Esophagus mucosa (tissue), 1 donor: ENCODE results near the gene C6orf47. TPM values are rescaled to one million over a fixed set of nuclear protein-coding genes. Genes with fewer than 3 reads are reported as not detected.

Experiments used
- ATAC-seq: fragments of 200-7000 bp; cut with Tn5 transposase; one replicate; pipeline ENCODE4 v1.9.1; 2020
- total RNA-seq: library from RNA; stranded (reverse); gene quantifications from one replicate; pipeline ENCODE4 v1.2.4, GENCODE V29; 2023
- donor health status: DM: yes; HTN: yes; CAD: no.

Gene C6orf47
- total RNA-seq, 1 donor from 2014 or later = 18.1 TPM

DNA sequence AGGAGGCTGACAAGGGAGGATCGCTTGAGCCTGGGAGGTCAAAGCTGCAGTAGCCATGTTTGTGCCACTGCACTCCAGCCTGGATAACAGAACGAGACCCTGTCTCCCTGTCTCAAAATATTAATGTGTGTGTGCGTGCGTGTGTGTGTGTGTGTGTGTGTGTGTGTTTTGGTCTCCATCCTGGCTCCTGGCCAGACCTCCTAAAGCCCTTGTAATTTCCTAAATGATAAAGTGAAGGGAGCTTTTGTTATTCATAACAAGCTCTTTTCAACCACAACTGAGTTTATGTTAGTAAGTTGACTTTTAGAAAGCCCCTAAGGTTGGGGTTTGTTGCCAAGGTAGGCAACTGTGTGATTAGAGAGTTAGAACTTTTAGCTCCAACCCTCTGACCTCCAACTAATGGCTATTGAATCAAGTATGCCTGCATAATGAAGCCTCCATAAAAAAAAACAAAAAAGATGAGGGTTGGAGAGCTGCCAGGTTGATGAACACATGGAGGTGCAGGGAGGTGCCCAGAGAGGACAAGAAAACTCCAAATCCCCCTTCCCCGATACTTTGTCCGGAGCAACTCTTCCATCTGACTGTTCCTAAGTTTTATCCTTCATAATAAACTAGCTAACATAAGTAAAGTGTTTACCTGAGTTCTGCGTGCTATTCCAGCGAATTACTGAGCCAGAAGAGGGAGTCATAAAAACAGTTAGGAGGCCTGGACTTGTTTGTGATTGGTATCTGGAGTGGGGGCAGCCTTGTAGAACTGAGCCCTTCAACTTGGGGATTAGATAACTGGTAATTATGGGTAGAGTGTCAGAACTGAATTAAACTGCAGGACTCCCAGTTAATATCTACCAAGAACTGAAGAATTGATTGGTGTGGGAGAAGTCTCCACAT lies 50.8 kb downstream of the C6orf47 start:
- ATAC-seq = no peak

Other genes starting within 250 kb of the C6orf47 start
- gene MICB, start 162.6 kb downstream of the C6orf47 start, total RNA-seq = 0.92 TPM
- not detected for gene MCCD1, start 131.8 kb downstream of the C6orf47 start, total RNA-seq
- 174 TPM for gene DDX39B, start 118.8 kb downstream of the C6orf47 start, total RNA-seq
- not detected for gene ATP6V1G2, start 114.2 kb downstream of the C6orf47 start, total RNA-seq
- 13.9 TPM for gene NFKBIL1, start 113.2 kb downstream of the C6orf47 start, total RNA-seq
- not detected for gene LTA, start 88.5 kb downstream of the C6orf47 start, total RNA-seq
- gene TNF, start 85.2 kb downstream of the C6orf47 start, total RNA-seq = 0.24 TPM
- 1.1 TPM for gene LTB, start 78.4 kb downstream of the C6orf47 start, total RNA-seq
- gene LST1, start 74.5 kb downstream of the C6orf47 start, total RNA-seq = 2.4 TPM
- 0.28 TPM for gene NCR3, start 67.8 kb downstream of the C6orf47 start, total RNA-seq
- 3.3 TPM for gene AIF1, start 45.5 kb downstream of the C6orf47 start, total RNA-seq
- gene PRRC2A, start 40.1 kb downstream of the C6orf47 start, total RNA-seq = 103 TPM
- 143 TPM for gene BAG6, start 8.1 kb downstream of the C6orf47 start, total RNA-seq
- 1.6 TPM for gene APOM, start 4.9 kb downstream of the C6orf47 start, total RNA-seq
- 8.2 TPM for gene GPANK1, start 4.2 kb upstream of the C6orf47 start, total RNA-seq
- gene CSNK2B, start 5.3 kb upstream of the C6orf47 start, total RNA-seq = 108 TPM
- gene LY6G5B, start 9.2 kb upstream of the C6orf47 start, total RNA-seq = 2.6 TPM
- gene LY6G5C, start 20.3 kb upstream of the C6orf47 start, total RNA-seq = 0.72 TPM
- gene ABHD16A, start 42.5 kb upstream of the C6orf47 start, total RNA-seq = 28.3 TPM
- gene LY6G6F, start 46.1 kb upstream of the C6orf47 start, total RNA-seq = not detected
- gene LY6G6D, start 54.6 kb upstream of the C6orf47 start, total RNA-seq = not detected
- gene LY6G6C, start 61.0 kb upstream of the C6orf47 start, total RNA-seq = 10.8 TPM
- gene MPIG6B, start 62.6 kb upstream of the C6orf47 start, total RNA-seq = 1.1 TPM
- 15.3 TPM for gene DDAH2, start 68.5 kb upstream of the C6orf47 start, total RNA-seq
- gene CLIC1, start 75.8 kb upstream of the C6orf47 start, total RNA-seq = 372 TPM
- gene MSH5, start 79.2 kb upstream of the C6orf47 start, total RNA-seq = 12.0 TPM
- 0.64 TPM for gene SAPCD1, start 101.9 kb upstream of the C6orf47 start, total RNA-seq
- gene VWA7, start 116.5 kb upstream of the C6orf47 start, total RNA-seq = 1.6 TPM
- 79.8 TPM for gene VARS1, start 135.0 kb upstream of the C6orf47 start, total RNA-seq
- gene LSM2, start 146.2 kb upstream of the C6orf47 start, total RNA-seq = 45.0 TPM
- 0.44 TPM for gene HSPA1L, start 154.5 kb upstream of the C6orf47 start, total RNA-seq
- gene HSPA1A, start 154.8 kb upstream of the C6orf47 start, total RNA-seq = 56.6 TPM
- 92.9 TPM for gene HSPA1B, start 167.0 kb upstream of the C6orf47 start, total RNA-seq
- 17.9 TPM for gene NEU1, start 202.0 kb upstream of the C6orf47 start, total RNA-seq
- 2.9 TPM for gene SLC44A4, start 218.2 kb upstream of the C6orf47 start, total RNA-seq
- gene EHMT2, start 236.9 kb upstream of the C6orf47 start, total RNA-seq = 28.2 TPM
- 2.0 TPM for gene ZBTB12, start 241.3 kb upstream of the C6orf47 start, total RNA-seq